GM18517 (cell line): ENCODE data around the gene CCSAP.

Source experiments
- ATAC-seq: cut with Tn5 transposase; IDR thresholded peaks from one replicate; pipeline ENCODE4 v1.9.1; 2021; ENCODE audit warnings: mild to moderate bottlenecking, moderate library complexity; ENCODE audit not compliant: unreplicated experiment

CCSAP gene

GRCh38 chr1:229326601-229327000 lies 16.2 kb downstream of the CCSAP start:
- no peak for ATAC-seq

GRCh38 chr1:229325853-229326487 lies 16.9 kb downstream of the CCSAP start:
- no peak for ATAC-seq

DNA sequence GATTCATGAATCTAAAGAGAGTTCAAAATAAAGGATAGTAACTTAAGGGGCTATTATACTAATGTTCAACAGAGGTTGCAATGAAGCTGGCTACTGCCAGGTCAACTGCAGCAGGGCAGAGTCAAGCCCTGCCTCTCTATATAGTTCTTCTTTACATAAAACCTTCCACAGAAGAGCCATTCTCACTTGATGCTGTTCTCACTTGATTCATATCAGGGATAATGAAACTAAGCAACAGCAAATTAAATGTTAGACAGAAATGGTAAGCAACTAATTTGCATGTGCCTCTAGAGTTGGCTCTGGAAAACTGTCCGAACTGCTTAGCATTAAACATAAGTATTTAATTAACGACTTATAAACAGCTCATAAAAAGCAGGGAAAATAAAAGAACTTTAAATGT lies 17.4 kb downstream of the CCSAP start:
- ATAC-seq: no peak

GRCh38 chr1:229323885-229324553 lies 18.8 kb downstream of the CCSAP start:
- ATAC-seq: no peak

GRCh38 chr1:229323201-229323600 lies 19.6 kb downstream of the CCSAP start:
- no peak for ATAC-seq

GRCh38 chr1:229319487-229319886 lies 23.4 kb downstream of the CCSAP start:
- ATAC-seq: no peak

GRCh38 chr1:229318056-229318455 lies 24.8 kb downstream of the CCSAP start:
- no peak for ATAC-seq

GRCh38 chr1:229316166-229316565 lies 26.7 kb downstream of the CCSAP start:
- ATAC-seq: no peak

- no peak for ATAC-seq
Measured at GRCh38 chr1:229310833-229311232, 32.0 kb downstream of the CCSAP start.

DNA sequence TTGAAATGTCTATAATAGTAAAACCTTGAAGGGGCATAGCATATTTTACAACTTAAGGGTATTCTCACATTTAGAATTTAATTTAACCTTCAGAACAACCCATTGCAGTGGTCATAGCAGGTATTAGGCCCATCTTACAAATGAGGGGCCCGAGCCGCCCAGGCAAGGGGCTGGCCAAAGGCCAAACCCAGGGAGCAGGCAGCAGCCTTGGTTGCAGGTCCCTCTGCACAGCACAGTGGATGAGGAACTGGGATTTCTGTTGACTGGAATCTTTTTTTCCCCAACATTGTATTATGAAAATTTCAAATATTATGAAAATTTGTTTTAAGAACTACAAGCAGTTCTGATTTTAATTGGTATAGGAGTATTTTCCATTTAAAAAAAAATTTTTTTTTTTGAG lies 33.2 kb downstream of the CCSAP start:
- ATAC-seq: no peak

GRCh38 chr1:229309074-229309473 lies 33.8 kb downstream of the CCSAP start:
- ATAC-seq: no peak

DNA sequence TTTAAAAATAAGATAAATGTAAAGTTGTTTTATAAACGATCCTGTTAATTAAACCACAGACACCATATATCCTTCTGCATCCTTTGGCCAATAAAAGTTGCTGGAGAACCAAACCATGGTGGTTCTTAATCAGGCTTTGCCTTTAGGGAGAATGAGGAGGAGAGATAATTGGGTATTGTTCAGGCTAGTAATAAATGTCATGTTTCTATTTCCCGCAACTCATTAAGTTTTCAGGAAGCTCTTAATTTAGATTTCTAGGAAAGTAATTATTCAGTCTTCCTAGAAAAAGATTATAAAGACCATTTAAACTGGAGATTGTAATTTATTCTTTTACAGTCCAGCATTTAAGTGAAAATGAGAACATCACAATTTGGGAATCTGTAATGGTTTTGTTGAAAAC lies 37.5 kb downstream of the CCSAP start:
- no peak for ATAC-seq

DNA sequence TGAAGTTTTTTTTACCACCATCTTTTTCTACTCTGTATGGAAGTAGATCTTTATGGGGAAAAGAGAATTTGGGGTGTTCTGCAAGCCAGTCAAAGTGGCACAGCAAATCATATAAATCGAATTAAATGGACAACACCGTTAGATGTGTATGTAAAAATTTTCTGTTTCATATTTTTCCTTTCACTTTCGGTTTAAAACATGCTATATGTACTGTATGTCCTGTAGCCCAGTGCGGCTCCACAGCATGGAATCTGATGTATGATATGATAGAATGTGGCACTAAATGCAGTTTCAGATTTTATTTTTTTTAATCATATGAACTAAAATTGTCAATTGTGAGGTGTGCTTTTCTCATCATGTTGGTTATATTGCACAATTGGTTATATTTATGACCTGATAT lies 39.0 kb downstream of the CCSAP start:
- no peak for ATAC-seq

- ATAC-seq: no peak
Measured at GRCh38 chr1:229302740-229303139, 40.1 kb downstream of the CCSAP start.

DNA sequence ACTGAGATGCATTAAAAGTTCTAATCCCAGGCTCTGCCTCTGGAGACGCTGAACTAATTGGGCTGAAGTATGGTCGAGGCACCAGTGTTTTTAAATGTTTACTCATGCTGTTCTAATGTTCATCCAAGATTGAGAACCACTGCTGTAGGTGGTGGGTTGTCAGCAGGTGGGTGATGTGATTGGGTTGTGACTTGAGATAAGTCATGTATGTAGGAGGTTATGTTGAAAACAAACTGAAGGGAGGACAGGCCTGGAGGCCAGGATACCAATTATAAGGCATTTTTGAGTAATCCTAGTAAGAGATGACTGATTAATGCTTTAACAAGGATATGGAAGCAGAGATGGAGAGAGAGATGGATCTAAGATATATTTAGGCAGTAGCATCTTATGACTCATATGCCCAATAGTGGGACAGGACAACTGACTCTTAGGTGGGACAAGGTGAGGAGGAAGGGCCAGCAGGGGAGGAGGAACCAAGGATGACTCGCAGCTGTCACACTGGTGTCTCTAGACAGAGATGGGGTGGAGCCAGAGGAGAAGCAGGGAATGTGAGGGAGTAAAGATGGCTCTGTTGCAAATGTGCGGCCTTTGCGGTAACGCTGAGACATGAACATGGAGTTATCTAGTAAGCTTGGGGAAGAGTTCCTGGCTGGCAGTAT lies 42.6 kb downstream of the CCSAP start:
- ATAC-seq: no peak

- no peak for ATAC-seq
Measured at GRCh38 chr1:229298887-229299503, 43.9 kb downstream of the CCSAP start.

DNA sequence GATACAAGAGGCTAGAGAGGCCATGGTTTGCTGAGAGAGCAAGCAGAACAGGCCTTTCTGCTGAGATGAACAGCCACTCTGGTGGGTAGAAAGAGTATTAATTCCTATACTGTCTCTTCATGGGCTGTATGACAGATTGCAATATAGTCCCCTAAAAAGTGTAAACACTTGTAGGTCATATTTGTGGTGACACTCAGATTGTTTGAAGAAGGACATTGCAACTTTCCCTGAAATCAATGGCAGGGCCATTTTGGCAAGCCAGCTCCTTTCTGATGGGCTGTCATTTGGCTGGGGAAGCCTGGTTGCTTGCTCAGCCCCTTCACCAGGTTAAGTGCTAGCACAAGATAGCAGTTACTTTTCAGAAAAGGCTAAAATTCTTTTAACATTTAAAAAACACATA lies 44.4 kb downstream of the CCSAP start:
- no peak for ATAC-seq

DNA sequence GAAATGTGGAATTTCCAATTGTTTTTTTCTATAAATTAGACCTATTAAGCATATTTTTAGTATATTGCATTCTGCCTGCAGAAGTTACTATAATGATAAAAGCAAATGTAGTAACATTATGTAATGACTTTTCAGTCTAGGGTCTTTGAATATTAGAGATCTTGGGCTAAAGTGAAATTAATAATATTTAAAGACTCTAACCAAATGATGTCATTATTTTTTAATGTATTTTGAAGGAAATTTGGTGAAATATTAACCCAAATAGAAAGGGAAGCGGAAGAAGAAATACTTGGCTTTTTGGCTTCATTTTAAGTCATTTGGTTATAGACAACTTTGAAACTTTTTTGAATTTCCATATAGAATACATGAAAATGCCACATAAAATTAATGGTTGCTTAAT lies 45.1 kb downstream of the CCSAP start:
- no peak for ATAC-seq

- ATAC-seq: no peak
Measured at GRCh38 chr1:229296541-229296941, 46.3 kb downstream of the CCSAP start.

DNA sequence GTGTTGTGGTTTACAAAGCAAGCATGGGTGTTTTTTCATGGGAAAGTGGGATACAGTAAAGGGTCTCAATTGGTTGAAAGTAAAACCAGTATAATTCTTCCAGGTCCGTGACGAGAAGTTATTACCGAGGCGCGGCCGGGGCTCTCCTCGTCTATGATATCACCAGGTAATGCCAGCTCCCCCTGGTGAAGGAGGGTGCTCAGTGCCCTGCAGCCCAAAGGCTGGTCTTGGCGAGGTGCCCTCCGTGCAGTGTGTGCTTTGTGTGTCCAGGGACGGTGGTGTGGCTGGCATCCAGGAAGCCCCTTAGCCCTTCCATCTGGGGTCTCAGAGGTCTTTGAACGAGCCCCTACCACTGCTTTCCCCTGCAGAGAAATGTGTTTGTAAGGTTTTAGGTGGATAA lies 47.1 kb downstream of the CCSAP start:
- ATAC-seq: no peak

DNA sequence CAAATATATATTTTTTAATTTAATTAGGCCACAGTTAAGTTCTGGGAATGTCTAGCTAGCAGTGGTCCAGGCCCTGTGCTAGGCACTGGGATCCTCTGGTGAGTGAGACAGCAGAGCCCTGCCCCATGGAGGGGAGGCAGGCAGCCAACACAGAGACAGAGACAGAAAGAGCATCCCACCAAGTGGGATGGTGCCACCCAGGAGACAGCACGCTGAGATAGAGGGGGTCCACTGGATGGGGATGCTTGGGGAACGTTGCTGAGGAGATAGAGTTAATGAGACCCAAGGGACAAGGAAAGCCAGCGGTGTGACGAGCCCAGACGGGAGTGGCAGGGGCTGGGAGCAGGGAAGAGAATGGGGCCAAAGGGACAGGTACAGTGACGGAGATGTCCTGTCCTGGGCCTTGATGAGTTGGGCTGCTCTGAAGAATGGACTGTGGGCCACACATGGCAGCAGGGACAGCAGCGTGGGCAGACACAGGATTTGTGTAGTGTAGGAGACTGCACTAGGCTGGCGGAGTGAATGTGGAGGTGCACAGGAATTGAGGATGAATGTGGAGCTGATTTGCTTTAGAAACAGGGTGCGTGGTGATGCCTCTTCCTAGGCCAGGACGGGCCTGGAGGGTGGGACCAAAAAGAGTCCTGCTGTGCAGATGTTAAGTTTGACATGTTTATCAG lies 49.2 kb downstream of the CCSAP start:
- no peak for ATAC-seq
